Measurements from ENCODE around the gene MBD5.

Gene MBD5

DNA sequence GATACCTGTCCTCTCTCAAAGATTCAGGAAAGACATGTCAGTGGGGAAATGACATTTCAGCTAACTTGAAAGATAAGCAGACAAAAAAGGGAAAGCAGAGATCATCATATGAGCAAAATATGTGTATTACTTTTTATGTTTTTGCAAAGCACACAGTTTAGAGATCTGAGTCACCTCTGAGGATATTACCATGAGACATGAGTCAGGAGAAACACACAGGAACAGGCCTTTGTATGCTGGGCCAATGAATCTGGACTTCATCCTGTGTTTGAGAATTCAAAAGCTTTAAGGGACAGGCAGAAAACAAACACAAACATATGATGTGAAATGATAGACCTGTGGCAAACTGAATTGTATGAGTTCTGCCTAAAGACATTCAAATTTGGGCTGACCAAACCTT, 317.6 kb downstream of the MBD5 start:
- DNase-seq (ENCODE audit: low read depth) = no peak
- no peak overlapping the region for H3K4me3 ChIP-seq (ENCODE audit: low read depth, low read length)
- TF ChIP-seq, protein P1, sequence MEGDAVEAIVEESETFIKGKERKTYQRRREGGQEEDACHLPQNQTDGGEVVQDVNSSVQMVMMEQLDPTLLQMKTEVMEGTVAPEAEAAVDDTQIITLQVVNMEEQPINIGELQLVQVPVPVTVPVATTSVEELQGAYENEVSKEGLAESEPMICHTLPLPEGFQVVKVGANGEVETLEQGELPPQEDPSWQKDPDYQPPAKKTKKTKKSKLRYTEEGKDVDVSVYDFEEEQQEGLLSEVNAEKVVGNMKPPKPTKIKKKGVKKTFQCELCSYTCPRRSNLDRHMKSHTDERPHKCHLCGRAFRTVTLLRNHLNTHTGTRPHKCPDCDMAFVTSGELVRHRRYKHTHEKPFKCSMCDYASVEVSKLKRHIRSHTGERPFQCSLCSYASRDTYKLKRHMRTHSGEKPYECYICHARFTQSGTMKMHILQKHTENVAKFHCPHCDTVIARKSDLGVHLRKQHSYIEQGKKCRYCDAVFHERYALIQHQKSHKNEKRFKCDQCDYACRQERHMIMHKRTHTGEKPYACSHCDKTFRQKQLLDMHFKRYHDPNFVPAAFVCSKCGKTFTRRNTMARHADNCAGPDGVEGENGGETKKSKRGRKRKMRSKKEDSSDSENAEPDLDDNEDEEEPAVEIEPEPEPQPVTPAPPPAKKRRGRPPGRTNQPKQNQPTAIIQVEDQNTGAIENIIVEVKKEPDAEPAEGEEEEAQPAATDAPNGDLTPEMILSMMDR (IDR thresholded peaks at IDR 0.05; ENCODE audit: control insufficient read depth, extremely low read depth, insufficient read depth) = no peak

DNA sequence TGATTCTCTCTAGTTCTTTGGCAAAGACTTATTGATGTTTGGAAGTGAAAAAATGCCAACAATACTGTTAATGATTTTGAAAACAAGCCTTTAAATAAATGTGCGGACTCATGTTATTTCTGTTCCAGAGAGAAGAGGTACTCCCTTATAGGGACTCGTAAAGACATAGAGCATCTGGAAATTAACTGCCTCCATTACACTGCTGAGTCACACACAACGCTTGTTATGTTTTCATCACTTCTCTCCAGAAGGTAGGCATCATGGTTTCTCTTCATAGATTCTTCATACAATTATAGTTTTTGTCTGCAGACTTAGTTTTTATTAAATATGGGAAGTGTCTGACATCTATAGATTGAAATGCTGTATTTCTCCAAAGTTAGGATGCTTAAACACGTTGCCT, 321.2 kb downstream of the MBD5 start:
- DNase-seq (ENCODE audit: low read depth) = no peak
- TF ChIP-seq, protein P1 (IDR thresholded peaks at IDR 0.05; ENCODE audit: control insufficient read depth, extremely low read depth, insufficient read depth) = no peak
- no peak overlapping the region for H3K4me3 ChIP-seq (ENCODE audit: low read depth, low read length)

DNA sequence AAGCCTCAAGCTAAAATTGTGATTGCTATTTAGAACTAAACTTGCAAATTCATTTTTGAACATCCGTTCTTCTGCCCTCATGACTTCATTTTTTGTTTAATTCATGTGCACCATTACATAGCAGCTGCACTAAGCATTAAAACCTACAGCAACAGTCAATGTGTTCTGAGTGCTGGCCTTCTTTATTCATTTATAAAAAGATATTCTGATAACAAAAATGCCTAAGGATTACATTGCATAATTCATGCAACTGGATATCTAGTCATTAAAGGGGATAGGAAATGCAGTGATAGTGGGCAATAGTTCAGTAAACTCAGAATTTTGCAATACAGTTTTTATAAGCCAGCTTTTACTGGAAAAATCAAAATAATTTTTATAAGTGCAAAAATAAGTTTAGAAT, 329.3 kb downstream of the MBD5 start:
- TF ChIP-seq, protein P1 (IDR thresholded peaks at IDR 0.05; ENCODE audit: control insufficient read depth, extremely low read depth, insufficient read depth) = no peak
- no peak for DNase-seq (ENCODE audit: low read depth)
- H3K4me3 ChIP-seq (ENCODE audit: low read depth, low read length) = no peak overlapping the region

- DNase-seq (ENCODE audit: low read depth) = no peak
- no peak overlapping the region for H3K4me3 ChIP-seq (ENCODE audit: low read depth, low read length)
- TF ChIP-seq, protein P1 (IDR thresholded peaks at IDR 0.05; ENCODE audit: control insufficient read depth, extremely low read depth, insufficient read depth) = no peak
Measured at GRCh38 chr2:148351437-148352143, 330.7 kb downstream of the MBD5 start.

GRCh38 chr2:148358375-148358774, 337.5 kb downstream of the MBD5 start:
- TF ChIP-seq, protein P1 (IDR thresholded peaks at IDR 0.05; ENCODE audit: control insufficient read depth, extremely low read depth, insufficient read depth) = no peak
- no peak for DNase-seq (ENCODE audit: low read depth)
- no peak overlapping the region for H3K4me3 ChIP-seq (ENCODE audit: low read depth, low read length)

DNA sequence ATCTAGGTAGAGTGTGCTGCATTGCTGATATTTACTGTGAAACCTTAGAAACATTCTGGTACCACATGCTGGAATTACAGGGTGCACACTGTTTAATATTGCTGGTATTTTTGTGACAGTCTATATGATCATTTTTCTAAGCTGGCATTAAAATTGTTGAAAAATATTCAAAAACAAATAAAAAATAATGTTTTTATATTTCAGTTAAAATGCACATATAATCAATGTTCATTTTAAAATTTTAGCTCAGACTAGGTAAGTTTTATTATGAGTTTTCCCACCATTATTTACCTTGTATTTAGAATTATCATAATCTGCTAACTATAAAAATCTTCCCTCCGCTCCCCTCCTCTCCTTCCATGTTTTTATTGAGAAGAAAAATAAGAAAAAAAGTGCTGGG, 339.8 kb downstream of the MBD5 start:
- no peak overlapping the region for H3K4me3 ChIP-seq (ENCODE audit: low read depth, low read length)
- TF ChIP-seq, protein P1 (IDR thresholded peaks at IDR 0.05; ENCODE audit: control insufficient read depth, extremely low read depth, insufficient read depth) = no peak
- no peak for DNase-seq (ENCODE audit: low read depth)

Measured in LNCaP clone FGC (cell line).